Renal cortex interstitium (tissue), 11 donors: ENCODE measurements around the gene NUP210. TPM values are rescaled to one million over a fixed set of nuclear protein-coding genes. Genes with fewer than 3 reads are reported as not detected.
"Not testable (repeated sequence)": the region's sequence is repeated elsewhere in the genome, so short reads cannot be mapped to it uniquely, and the experiment has no call there.

ENCODE experiments used
- DNase-seq, 11 donors: peaks; one replicate each; pipeline ENCODE4 v3.0.0-alpha.2; 2013; ENCODE audit warnings: low read depth in 9 of 11, low spot score in 4 of 11; ENCODE audit errors: extremely low read depth in 1 of 11
- polyA plus RNA-seq, 3 donors: library from polyadenylated mRNA; unstranded; fragments of 120-200 nt; gene quantifications; one replicate each; pipeline ENCODE4 v1.2.1, GENCODE V29; 2013; ENCODE audit not compliant: insufficient read length in 3 of 3

Gene NUP210
- polyA plus RNA-seq, 3 donors, result 24.8 to 30.8 (median 30.0) TPM

DNA sequence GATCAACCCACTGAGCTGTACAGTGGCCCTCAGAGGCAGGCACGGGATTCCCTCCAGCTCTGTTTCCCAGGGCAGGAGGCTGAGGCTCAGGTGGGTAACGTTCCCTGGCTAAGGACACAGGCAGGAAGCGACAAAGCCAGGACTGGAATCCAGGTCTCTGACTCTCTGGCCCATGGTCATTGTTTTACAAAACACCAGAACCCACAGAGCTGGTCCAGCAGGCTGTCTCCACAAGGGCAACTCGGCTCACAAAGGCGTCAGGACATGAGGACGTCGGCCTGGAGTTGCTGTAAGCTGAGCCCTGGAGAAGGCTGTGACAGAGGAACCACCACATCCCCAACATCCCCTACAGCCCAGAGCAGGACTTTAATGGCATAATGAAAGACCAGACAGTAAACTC, 30.7 kb downstream of the NUP210 start:
- no peak for DNase-seq

DNA sequence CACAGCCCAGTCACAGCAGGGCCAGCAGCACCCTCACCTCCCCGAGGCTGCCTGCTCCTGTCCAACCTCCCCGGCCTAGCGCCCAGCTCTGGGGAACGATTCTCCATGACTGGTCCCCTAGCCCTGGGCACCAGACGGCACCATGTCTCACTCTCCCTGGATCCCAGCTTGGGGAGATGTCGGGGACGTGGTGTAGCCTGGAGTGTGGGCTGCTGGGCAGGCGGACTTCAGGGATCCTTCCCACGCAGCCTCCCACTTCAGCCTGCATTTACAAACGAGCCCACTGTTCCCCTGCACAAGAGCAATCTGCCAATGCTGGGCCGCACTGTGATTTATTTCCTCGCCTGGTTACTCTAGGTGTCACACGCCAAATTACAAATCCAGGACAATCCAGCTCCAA, 31.3 kb downstream of the NUP210 start:
- DNase-seq, result no peak

DNA sequence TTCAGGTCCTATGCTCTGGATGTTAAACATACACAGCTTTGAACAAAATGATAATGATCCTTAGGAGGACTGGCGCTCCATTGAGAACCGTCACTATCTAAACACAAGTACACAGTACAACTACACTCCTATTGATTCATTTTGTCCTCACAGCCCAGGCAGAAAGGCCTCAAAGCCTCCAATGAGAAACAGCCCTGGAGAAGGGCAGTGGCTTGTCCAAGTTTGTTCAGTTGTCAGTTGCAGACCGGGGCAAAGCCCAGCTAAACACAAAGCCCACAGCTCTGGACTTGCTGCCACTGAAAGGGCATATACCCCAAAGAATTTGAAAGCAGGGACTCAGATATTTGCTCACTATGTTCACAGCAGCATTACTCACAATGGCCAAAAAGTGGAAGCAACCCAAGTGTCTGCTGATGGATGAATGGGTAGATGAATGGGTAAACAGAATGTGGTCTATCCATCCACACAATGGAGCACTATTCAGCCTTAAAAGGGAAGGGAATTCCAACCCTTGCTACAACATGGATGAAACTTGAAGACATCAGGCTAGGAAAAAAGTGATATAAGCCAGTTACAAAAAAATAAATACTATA, 34.7 kb downstream of the NUP210 start:
- no peak for DNase-seq

DNA sequence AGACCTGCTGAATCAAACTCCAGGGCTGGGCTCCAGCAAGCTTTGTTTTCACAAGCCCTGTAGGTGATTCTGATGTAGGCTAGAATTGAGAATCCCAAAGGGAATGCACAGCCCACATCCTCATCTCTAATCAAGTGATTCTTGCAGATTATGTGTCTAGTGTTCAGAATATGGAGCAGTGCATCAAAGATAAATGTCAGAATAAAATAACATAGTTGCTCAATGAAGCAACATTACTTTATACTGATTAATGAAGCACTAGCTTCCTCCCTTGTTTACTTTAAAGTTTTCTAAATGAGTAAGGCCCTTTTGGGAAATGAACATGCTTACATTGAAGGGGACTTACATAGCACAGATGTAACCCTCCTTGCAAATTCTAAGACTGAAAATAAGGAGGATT, 39.2 kb downstream of the NUP210 start:
- DNase-seq, result no peak

DNA sequence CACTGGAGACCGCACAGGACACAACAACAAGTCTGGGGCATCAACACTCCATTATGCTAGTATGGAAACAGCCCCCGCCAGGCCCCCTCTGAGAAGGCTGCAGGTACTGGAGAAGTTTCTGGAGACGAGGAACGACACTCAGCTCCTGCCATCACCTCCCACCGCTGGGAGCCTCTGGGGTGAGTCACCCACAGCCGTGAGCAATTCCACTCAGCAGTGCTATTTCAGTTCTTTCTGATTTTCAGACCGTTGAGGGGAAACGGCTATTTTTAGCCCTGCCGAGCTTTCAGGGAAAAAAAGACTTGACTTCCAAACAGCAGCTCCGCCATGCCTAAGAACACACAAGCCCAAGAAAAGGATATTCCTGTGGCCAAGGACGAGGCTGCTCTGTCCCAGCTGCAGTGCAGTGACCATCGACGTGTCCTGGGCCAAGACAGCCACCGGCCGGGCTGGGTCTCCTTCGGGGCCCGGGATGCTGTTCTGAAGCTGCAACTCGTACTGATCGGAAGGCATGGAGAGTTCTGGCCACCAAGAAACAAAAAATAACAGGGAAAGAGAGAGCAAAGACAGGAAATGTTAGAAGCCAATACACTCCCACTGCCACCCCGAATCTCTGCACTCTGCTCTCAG, 40.8 kb downstream of the NUP210 start:
- DNase-seq, result no peak

DNA sequence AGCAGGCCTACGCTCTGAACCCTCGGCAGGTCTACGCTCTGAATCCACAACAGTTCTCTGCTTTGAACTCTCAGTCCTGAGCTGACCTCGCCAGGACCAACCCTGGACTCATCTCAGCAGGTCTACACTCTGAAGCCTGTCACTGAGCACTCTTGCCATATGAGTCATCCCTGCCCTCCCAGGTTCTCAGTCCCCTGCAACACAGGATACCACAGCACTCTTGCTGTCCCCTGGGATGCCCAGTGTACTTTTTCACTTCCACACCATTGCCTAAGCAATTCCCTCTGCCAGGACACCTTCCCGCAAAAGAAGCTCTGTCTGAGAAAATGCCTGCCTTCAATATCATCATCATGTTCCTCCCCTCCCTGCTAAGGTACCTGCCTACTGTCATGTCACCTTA, 42.0 kb downstream of the NUP210 start:
- no peak for DNase-seq

- DNase-seq, result not testable (repeated sequence)
Measured at GRCh38 chr3:13377741-13378140, 42.4 kb downstream of the NUP210 start.

DNA sequence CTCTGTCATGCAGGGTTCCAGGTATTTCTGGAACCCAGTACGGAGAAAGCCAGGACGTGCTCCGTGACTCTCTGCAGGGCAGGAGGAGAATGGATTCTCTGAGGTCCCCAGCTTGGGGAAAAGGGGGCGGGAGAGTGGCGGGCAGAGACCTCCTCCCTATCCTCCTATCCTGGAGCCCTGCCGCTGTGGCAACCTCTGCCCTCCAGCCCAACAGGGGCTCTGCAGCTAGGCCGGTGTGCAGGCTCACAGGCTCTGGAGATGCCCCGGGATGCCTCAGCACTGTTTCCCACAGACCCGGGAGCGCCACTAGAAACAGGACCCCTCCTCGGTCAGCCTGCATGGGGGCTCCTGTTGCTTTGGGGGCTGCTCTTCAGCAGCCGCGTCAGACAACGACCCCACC, 43.1 kb downstream of the NUP210 start:
- DNase-seq, result no peak

DNA sequence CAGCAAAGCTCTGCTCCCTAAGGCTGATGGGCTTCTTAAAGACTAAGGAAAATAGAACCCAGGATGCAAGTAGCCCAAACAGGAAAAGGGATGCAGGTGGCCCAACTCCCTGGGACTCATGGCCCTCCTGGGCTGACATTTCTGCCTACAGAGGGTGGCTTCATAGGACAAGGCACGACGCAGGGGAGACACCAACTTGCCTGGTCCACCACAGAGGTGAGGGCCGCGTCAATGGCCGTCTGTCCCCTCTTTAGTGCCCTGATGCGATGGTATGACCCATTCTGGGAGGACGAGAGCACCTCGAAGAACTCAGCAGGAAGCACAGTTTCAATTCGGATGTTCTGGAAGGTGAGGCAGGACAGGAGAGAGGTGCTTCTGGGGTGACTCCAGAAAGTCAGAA, 44.0 kb downstream of the NUP210 start:
- DNase-seq, result no peak

GRCh38 chr3:13375464-13375863, 44.7 kb downstream of the NUP210 start:
- no peak for DNase-seq

- no peak for DNase-seq
Measured at GRCh38 chr3:13373975-13374586, 46.0 kb downstream of the NUP210 start.

- no peak for DNase-seq
Measured at GRCh38 chr3:13372656-13373055, 47.5 kb downstream of the NUP210 start.

DNA sequence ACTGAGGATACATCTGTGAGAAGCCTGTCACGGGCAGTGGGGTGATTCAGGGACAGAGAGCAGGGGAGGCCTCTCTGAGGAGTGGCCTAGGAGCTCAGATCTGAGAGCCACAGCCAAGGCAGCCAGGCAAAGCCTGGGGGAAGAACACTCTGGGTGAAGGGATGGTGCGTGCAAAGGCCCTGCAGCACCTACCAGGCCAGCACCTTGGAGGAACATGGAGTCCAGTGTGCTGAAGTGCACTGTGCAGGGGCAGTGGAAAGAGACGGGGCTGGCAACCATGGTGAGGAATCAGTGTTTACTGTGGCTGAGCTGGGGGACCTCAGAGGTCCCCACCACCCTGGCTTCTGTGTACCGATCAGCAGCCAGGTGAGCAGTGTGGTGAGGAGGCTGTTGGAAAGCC, 48.0 kb downstream of the NUP210 start:
- no peak for DNase-seq

DNA sequence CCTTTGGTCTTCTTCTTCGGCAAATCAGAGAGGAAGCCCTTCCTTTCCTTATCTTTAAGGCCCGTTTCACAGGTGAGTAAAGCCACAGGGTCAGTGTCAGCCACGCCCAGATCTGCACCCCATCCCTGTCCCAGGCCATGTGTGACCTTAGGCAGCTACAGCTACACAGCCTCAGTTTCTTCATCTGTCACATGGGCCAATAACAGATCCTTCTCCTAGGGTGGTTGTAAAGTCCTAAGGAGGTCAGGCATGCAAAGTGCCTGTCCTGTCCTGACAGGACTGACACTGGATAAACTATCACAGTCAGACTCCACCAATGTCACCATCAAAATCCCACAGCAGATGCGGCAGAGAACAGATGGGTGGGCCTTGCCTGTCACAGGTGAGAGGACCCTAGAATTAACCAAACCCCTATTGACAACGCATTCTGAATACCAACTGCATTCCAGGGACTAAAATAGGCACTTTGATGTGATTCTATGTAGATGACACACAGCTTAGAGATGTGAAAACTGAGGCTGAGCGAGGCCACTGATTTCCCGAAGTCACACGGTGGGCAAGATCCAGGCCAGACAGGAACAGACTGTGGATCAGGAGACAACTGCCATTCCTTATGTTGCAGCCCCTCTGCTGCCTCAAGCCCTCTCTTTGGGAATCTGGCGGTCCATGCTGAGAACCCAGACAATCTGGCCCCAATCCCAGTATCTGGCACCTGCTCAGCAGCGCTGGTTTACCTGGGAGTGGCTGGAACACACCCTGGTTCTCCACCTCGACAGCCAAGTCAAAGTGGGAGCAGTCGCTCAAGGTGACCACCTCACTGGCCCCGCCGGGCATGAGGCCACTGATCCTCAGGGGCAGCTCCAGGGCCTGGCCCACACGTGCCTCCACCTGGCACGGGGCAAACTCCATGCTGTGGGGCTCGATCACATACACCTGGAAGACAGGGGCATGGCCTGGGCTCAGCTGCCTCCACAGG, 48.7 kb downstream of the NUP210 start:
- DNase-seq, result no peak

DNA sequence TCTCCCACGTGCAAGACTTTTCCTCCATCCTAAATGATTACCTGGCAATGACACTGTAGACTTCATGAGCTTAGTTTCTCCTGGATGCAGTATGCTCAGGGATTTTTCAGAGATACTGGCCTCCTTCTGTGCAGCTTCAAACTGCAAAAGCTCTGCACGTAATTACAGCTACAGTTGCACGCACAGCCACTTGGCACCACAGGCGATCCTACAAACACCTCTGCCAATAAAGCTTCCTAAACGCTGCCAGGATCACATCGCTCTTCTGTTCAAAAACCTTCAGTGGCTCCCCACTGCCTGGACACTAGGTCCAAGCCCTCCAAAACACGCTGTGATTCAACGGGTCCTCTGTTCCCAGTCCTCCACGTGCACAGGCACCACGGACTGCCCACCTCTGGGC, 49.5 kb downstream of the NUP210 start:
- DNase-seq, result no peak

GRCh38 chr3:13370055-13370454, 50.1 kb downstream of the NUP210 start:
- DNase-seq, result no peak

DNA sequence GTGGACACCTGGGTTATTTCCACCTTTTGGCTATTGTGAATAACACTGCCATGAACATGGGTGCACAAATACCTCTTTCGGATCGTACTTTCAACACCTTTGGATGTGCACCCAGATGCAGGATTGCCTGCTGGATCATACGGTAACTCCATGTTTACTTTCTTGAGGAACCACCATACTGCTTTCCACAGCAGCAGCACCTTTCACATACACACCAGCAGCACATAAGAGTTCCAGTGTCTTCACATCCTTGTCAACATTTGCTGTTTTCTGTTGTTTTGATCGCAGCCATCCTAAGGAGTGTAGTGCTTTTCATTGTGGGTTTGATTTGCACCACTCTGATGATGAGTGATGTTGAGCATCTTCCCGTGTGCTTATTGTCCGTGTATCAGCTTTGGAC, 51.3 kb downstream of the NUP210 start:
- no peak for DNase-seq

GRCh38 chr3:13367728-13368127, 52.4 kb downstream of the NUP210 start:
- DNase-seq, result no peak

DNA sequence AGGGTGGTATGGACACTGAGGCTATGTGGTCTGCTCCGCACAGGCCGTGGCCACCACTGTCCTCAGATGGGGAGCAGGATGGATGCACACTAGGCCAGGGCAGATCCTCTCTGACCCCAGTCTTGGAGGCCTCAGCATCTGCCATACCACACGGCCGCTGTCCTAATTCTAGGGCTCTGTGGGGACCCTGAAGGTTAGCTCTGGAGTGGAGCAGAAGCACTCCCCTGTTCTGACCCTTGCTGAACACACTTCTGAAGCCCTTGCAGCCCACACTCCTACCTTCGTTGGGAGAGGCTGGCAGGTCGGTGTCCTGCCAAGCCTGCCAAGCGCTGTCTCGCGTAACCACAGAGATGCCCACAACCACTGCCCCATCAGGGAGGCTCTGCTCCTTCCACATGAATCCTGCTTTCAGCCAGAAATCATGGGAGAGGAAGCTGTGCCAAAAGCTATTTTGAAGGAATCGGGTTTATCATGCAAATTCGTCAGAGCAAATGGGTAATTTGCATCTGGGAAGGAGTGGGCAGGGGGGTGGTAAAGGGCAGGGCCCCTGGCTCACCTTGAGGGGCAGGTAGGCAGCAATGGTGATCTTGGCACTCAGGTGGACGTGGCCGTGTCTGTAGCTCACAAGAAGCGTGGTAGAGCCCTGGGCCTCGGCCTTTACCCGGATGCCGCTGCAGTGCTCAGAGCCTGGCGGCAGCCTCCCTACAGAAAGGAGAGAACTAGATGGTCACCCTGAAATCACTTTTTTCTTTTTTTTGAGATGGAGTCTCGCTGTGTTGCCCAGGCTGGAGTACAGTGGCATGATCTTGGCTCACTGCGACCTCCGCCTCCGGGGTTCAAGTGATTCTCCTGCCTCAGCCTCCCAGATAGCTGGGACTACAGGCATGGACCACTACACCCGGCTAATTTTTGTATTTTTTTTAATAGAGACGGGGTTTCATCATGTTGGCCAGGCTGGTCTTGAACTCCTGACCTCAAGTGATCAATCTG, 54.4 kb downstream of the NUP210 start:
- no peak for DNase-seq
